Occipital lobe (tissue), 2 donors: Measurements from ENCODE around the gene HLA-DMA. TPM values are rescaled to one million over a fixed set of nuclear protein-coding genes. Genes with fewer than 3 reads are reported as not detected.

Source experiments
- DNase-seq: peaks from one replicate; lab custom pipeline; 2025; lab: John Stamatoyannopoulos, UW
- total RNA-seq: library from RNA; depleted of rRNA; stranded (reverse); fragments of >200 nt; gene quantifications from one replicate; pipeline ENCODE4 v1.2.3, GENCODE V29; 2014

Gene HLA-DMA
- total RNA-seq, 1 donor from 2014 or later, result 0.94 TPM

DNA sequence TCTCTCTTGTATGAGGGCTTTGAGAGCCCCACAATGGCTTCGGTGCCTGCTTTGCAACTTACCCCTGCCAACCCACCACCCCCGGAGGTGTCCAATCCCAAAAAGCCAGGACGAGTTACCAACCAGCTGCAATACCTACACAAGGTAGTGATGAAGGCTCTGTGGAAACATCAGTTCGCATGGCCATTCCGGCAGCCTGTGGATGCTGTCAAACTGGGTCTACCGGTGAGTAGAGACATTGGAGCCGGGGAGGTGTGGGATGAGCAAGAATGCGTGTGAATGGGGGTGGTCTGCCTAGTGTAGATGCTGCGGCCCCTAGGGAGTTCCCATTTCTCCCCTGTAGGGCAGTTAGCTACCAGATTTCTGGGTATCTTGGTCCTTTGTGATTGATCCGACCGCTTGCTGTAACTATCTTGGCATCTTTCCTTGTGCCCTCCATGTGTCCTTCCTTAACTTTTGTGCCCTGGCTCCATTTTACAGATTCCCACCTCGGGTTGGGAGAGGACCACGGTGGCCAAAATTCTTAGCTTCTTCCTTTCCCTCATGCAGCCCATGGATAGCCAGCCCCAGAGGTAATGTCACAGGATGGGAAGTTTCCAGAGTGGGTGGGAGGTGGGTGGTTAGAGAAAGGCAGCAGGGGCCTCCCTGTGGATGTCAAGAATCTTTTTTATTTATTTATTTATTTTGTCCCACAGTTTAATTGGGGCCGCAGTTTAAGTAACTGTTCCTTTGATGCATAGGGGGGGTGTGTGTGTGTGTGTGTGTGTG is 21.8 kb upstream of the HLA-DMA start:
- no peak for DNase-seq

- DNase-seq, result no peak
Measured at GRCh38 chr6:32974016-32974333, 21.1 kb upstream of the HLA-DMA start.

- no peak for DNase-seq
Measured at GRCh38 chr6:32973144-32974015, 20.5 kb upstream of the HLA-DMA start.

DNA sequence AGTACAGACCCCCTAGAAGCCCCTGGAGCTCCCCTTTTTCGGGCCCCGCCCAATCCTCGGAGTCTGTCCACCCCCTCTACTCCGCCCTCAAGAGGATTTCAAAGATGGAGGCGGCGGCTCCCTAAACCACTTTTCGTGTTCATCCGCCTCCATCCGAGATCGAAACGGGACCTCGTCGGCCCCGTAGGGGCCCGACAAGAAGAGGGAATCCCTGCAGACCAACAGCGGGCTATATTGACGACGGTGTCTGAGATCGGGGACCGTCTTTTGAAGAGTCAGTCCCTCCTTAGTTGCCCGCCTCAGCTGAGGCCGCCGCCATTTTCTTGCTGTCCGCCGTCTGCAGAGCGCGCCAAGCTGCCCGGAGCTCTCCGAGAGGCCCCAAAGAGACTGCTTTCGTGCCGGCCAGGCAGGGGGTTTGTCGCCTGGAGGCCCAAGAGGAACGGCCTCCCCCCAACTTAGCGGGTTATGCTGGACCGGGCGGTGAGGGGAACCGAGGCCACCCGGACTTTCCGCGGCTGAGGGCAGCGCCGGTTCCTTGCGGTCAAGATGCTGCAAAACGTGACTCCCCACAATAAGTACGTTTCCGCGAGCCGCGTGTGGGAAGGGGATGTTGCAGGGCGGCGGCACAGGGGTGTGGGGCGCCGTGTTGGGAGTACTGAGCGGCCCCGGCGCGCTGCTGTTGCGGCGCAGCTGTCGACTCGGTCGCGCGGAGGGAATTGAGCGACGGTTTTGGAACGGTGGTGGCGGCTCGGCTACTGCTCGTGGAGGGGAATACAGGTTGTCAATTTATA is 19.7 kb upstream of the HLA-DMA start:
- no peak for DNase-seq

DNA sequence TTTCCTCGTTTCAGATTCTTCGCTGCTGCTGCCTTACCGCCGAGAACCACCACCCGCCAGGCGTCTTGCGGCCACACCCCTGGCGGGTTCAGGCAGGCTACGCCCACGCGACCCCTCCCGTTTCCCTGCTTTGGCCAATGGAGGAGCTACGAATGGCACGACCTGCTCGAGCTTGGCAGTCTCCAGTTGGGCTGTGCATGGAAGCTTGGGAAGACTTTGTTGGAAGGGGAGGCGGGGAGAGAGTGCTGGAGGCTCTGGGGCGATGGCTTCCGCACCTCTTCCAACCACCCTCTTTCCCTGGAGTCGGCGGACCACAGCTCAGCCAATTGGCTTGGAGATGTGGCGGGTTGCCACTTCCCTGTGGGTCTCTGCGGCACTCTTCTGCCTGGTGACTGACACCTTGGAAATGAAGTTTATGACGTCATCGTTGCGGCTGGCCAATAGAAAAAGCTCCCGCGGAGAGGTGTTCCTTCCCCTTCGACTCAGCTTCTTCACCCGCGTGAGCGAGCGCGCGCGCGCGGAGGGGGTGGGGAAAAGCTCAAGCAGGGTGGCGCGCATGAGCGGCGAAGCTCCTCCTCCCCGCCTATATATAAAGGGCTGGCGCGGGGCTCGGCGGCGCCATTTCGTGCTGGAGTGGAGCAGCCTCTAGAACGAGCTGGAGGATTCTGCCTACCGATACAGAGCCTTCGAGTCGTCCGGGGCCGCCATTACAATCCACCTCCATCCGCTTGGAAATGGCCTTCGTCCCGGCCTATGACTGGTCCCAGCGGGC is 18.9 kb upstream of the HLA-DMA start:
- peak; percentile 99 for DNase-seq

DNA sequence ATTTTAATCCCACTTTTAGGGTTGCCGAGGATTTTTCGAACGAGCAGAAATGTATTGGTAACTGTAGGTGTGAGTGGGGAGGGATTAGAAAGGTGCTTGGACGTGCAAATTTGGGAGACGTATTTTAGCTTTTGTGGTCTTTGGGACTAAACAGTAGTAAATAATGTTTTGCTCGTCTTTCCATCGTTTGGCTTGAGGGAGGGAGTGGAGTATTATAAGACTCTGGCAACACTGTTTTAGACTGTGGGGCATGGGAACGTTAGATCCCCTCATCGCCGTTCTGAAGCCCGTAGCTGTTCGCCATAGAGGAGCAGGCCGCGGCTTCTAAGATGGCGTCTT is 18.3 kb upstream of the HLA-DMA start:
- no peak for DNase-seq

- peak; percentile 72 for DNase-seq
Measured at GRCh38 chr6:32970413-32971241, 17.7 kb upstream of the HLA-DMA start.

DNA sequence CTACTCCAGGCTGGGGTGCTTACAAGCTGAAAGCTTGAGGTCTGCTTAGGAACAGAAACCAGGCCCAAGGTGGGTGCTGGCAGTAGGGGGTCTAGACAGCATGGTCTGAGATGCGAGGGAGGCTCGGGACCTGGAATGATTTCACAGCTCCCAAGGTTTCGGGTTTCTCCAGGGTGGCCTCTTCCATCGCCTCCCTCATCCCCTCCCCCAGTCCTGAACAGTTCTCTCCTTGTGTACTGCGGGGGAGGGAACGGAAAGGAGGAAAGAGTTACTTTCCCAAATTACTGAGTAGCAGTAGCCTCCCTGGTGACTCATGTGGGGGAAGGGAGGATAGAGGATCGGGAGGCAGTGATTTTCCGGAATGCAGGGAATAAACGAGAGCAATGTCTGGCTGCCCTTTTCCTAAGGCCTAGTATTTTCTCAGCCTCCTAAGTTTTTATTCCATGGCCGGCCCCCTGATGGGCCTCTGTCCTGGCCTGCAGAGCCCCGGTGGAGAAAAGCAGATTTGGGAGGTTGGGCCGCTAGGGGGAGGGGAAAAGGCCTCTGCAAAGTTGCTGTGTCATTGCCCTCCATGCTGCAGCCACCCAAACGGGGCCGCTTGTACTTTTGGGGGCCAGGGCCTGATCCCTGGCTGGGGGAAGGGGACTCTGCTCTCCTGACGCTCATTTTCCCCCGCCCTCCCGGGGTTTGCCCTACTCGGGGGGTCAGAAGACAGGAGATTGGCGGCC is 17.0 kb upstream of the HLA-DMA start:
- DNase-seq, result peak; percentile 79

- peak; percentile 80 for DNase-seq
Measured at GRCh38 chr6:32968867-32969684, 16.2 kb upstream of the HLA-DMA start.

GRCh38 chr6:32968093-32968866 is 15.4 kb upstream of the HLA-DMA start, which contains the start of gene BRD2:
Gene BRD2 (plus strand): TSS chr6:32968594. CDS start chr6:32972899, 4,305 bp downstream.
- peak; percentile 94 for DNase-seq

DNA sequence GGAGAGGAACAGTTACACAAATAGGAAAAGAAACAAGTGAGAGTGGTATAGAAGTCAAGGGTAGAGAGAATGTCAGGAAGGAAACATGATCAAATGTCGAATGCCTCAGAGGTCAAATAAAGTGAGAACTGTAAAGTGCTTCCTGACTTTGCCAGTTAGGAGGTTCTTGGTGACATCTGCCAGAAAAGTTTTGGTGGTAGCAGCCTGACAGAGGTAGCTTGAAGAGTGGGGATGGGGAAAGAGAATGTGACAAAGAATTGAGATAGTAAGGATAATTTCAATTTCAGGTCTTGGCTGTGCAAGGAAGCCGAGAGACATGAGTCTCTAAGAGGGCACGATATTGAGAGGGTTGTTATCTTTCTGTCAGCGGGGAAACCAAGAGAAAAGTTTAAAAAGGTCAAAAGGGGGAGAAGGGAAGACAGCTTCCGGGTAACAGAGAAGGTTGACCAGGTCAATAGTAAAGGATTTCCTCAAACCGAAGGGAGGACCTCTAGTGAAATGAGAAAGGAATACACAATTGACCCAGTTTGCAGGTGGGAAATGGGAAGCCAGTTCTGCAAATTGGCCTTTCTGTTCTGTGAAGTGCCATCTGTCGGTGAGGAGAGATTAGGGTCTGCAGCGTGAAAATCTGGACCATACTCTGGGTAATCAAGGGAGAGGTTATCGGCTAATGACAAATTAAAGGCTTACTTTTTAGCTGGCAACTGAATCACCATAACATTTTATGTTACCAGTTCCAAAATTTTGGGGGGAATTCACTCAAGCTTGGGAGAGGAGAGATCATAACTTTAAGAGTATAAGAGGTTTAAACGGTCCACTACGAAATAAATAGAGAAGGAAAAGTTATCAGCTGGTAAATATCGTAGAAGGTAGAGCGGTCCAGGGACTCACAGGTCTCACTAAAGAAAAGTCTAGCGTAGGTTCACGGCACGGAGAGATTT is 14.5 kb upstream of the HLA-DMA start:
- no peak for DNase-seq

- no peak for DNase-seq
Measured at GRCh38 chr6:32964776-32965175, 11.9 kb upstream of the HLA-DMA start.

- no peak for DNase-seq
Measured at GRCh38 chr6:32963866-32964265, 11.0 kb upstream of the HLA-DMA start.

DNA sequence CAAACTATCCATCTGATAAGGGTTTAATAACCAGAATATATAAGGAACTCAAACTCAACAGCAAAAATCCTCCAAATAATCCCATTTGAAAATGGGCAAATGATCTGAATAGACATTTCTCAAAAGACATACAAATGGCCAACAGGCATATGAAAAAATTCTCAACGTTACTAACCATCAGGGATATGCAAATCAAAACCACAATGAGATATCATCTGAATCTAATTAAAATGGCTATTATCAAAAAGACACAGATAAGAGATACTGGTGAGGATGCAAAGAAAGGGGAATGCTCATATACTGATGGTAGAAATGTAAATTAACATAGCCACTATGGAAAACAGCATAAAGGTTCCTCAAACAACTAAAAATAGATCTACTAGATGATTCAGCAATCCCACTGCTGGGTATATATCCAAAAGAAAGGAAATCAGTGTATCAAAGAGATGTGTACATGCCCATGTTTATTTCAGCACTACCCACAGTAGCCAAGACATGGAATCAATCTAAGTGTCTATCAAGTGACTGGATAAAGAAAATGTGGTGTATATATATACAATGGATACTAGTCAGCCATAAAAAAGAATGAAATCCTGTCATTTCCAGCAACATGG is 9.4 kb upstream of the HLA-DMA start:
- DNase-seq, result no peak

- DNase-seq, result no peak
Measured at GRCh38 chr6:32960563-32960962, 7.7 kb upstream of the HLA-DMA start.

DNA sequence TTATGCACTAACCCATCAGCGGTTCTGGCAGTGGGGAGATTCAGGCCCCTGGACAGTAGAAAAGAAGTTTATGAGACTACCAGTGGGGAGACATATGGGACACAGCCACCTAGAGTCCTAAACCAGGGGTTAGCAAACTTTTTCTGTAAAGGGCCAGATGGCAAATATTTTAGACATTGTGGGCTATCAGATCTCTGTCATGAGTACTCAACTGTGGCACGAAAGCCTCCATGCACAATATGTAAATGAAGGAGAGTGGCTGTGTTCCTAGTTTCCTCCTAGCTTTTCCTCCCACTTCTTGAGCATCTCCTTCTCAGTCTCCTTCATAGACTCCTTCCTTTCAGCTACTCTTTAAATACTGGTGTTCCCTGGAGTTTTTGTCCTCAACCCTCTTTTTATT is 3.3 kb upstream of the HLA-DMA start:
- no peak for DNase-seq
